CD4-positive, alpha-beta memory T cell (primary cell): ENCODE data around the gene MARCHF3. TPM values are rescaled to one million over a fixed set of nuclear protein-coding genes. Genes with fewer than 3 reads are reported as not detected.

Experiments
- CTCF ChIA-PET: fragments of 350-600 bp; sonication (Branson Sonifier 250); formaldehyde crosslinking; loops from one replicate; lab custom pipeline; 2021; ENCODE audit warnings: inconsistent platforms; ENCODE audit not compliant: partially characterized antibody; lab: Charles Lee
- POLR2A ChIA-PET: fragments of 350-600 bp; sonication (Branson Sonifier 250); formaldehyde crosslinking; loops from one replicate; lab custom pipeline; 2021; ENCODE audit not compliant: partially characterized antibody; lab: Charles Lee
- DNase-seq, 5 donors: peaks; one replicate each; pipeline versions ENCODE4 v3.0.0 to v3.0.0-alpha.2; 2020 to 2022; ENCODE audit warnings: mixed read lengths in 1 of 5
- H3K27ac ChIP-seq: one replicate; pipeline ENCODE4 v1.7.0; 2013; ENCODE audit warnings: low read depth, low read length
- H3K27me3 ChIP-seq: 2 replicates; pipeline ENCODE4 v1.7.0; 2013; ENCODE audit warnings: mild to moderate bottlenecking, low read length, moderate library complexity; ENCODE audit not compliant: insufficient read depth
- H3K36me3 ChIP-seq: 2 replicates; pipeline ENCODE4 v1.7.0; 2013; ENCODE audit warnings: mild to moderate bottlenecking, low read length, moderate library complexity; ENCODE audit not compliant: insufficient read depth
- H3K4me1 ChIP-seq: 2 replicates; pipeline ENCODE4 v1.7.0; 2013; ENCODE audit warnings: mild to moderate bottlenecking, low read length, moderate library complexity; ENCODE audit not compliant: insufficient read depth
- H3K4me3 ChIP-seq, 2 donors: one replicate each; pipeline ENCODE4 v1.7.0; 2013; ENCODE audit warnings: low read length in 2 of 2, mild to moderate bottlenecking in 1 of 2
- H3K9me3 ChIP-seq, 2 donors: one replicate each; pipeline ENCODE4 v1.7.0; 2013; ENCODE audit warnings: low read length in 2 of 2, control low read depth in 1 of 2; ENCODE audit not compliant: control insufficient read depth in 1 of 2
- H3K27ac Mint-ChIP-seq, 7 donors: one replicate each; pipeline ENCODE4 v1.8.0; 2020 to 2021; ENCODE audit warnings: mixed read lengths in 7 of 7, mild to moderate bottlenecking in 6 of 7, inconsistent platforms in 3 of 7, moderate library complexity in 3 of 7
- H3K27me3 Mint-ChIP-seq, 2 donors: one replicate each; pipeline ENCODE4 v1.8.0; 2020 to 2021; ENCODE audit warnings: mixed read lengths in 2 of 2
- H3K36me3 Mint-ChIP-seq, 2 donors: one replicate each; pipeline ENCODE4 v1.8.0; 2020 to 2021; ENCODE audit warnings: mixed read lengths in 2 of 2, inconsistent platforms in 1 of 2, mild to moderate bottlenecking in 1 of 2
- H3K4me1 Mint-ChIP-seq, 4 donors: one replicate each; pipeline ENCODE4 v1.8.0; 2020 to 2021; ENCODE audit warnings: mixed read lengths in 4 of 4, mild to moderate bottlenecking in 1 of 4
- H3K4me3 Mint-ChIP-seq, 8 donors: one replicate each; pipeline ENCODE4 v1.8.0; 2020 to 2021; ENCODE audit warnings: mixed read lengths in 8 of 8, mild to moderate bottlenecking in 7 of 8, moderate library complexity in 6 of 8, inconsistent platforms in 3 of 8
- H3K9me3 Mint-ChIP-seq, 8 donors: one replicate each; pipeline ENCODE4 v1.8.0; 2020 to 2021; ENCODE audit warnings: mixed read lengths in 8 of 8, mild to moderate bottlenecking in 5 of 8, inconsistent platforms in 3 of 8, moderate library complexity in 1 of 8
- intact Hi-C: fragments of 100-400 bp; cut with micrococcal nuclease; formaldehyde crosslinking; loops from one replicate; pipeline ENCODE4 v1.15.1; 2023
- polyA plus RNA-seq, 2 donors: library from polyadenylated mRNA; unstranded; fragments of 300-500 nt; fragmentation: Illumina TruSeq; gene quantifications; one replicate each; pipeline ENCODE4 v1.2.3, GENCODE V29; 2021
- total RNA-seq, 2 experiments: library from RNA; stranded (reverse); gene quantifications; one replicate each; pipeline ENCODE4 v1.2.3, GENCODE V29; 2021

The MARCHF3 gene
- total and polyA plus RNA-seq, 4 experiments from 2014 or later = 3.2 to 7.5 (median 4.4) TPM

DNA sequence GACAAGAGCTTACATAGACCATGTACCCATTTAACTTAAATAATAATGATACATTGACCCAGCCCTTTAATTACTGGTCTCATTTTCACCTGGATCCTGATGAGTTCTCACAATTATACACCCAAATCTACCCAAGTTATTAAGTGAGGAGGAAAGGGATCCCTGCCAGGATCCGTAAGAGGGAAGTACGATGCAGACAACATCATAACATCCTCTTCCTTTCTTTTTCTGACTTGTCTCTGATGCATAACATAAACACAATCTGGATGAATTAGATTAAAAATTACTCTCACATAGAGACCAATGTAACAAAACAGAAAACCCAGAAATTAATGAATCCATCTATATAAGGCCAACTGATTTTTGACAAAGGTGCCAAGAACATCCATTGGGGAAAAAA is 17.0 kb downstream of the MARCHF3 start:
- Mint-ChIP-seq H3K4me1 (peaks cover 0 to 2% (median under 1%) of the 10 kb centered on the region in 4 donors), H3K4me3 (peak overlapping the region in 4 of 8 donors; percentile 4 to 50 (median 34)), H3K9me3 (peaks cover 0 to 2% (median 0%) of the 10 kb centered on the region in 8 donors), H3K36me3 (no peaks in the 10 kb centered on the region), H3K27ac (no peak overlapping the region), H3K27me3 (peaks cover 1 to 6% of the 10 kb centered on the region in 2 donors)
- Histone ChIP-seq H3K4me3 (no peak overlapping the region), H3K27me3 (no peaks in the 10 kb centered on the region), H3K9me3 (no peaks in the 10 kb centered on the region), H3K36me3 (no peaks in the 10 kb centered on the region), H3K4me1 (peaks cover 11% of the 10 kb centered on the region), H3K27ac (no peak overlapping the region)
- CTCF ChIA-PET = no interaction called here
- POLR2A ChIA-PET = no interaction called here
- no peak for DNase-seq
- intact Hi-C loops = no loop called here

DNA sequence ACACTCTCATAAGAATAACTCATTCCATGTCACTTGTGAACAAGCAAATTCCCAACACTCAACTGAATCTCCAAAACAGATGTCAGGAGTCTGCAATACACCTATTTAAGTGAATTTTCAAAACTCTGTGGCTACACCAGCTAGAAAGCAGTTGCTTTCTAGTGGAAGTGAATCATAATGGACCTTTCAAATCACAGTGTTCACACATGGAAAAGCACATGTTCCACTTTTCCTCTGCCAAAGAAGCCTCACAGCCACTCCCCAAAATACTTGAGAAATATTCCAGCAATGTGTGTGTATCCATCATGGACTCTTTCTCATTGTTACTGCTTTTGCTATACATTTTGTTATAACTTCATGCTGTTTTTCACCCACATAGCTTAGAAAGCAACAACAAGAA is 17.4 kb downstream of the MARCHF3 start:
- H3K27ac ChIP-seq = no peak overlapping the region
- H3K4me3 ChIP-seq = no peak overlapping the region
- peak overlapping the region in 2 of 8 donors; percentile 33 to 50 for H3K4me3 Mint-ChIP-seq
- peaks cover 0 to 2% (median 0%) of the 10 kb centered on the region in 8 donors for H3K9me3 Mint-ChIP-seq
- intact Hi-C loops = no loop called here
- no peaks in the 10 kb centered on the region for H3K36me3 ChIP-seq
- CTCF ChIA-PET = no interaction called here
- H3K27me3 Mint-ChIP-seq = peaks cover 0 to 6% of the 10 kb centered on the region in 2 donors
- no peak overlapping the region for H3K27ac Mint-ChIP-seq
- no peaks in the 10 kb centered on the region for H3K27me3 ChIP-seq
- no peaks in the 10 kb centered on the region for H3K36me3 Mint-ChIP-seq
- DNase-seq = no peak
- POLR2A ChIA-PET = no interaction called here
- peaks cover 0 to 2% (median under 1%) of the 10 kb centered on the region in 4 donors for H3K4me1 Mint-ChIP-seq
- H3K4me1 ChIP-seq = peaks cover 11% of the 10 kb centered on the region
- no peaks in the 10 kb centered on the region for H3K9me3 ChIP-seq

DNA sequence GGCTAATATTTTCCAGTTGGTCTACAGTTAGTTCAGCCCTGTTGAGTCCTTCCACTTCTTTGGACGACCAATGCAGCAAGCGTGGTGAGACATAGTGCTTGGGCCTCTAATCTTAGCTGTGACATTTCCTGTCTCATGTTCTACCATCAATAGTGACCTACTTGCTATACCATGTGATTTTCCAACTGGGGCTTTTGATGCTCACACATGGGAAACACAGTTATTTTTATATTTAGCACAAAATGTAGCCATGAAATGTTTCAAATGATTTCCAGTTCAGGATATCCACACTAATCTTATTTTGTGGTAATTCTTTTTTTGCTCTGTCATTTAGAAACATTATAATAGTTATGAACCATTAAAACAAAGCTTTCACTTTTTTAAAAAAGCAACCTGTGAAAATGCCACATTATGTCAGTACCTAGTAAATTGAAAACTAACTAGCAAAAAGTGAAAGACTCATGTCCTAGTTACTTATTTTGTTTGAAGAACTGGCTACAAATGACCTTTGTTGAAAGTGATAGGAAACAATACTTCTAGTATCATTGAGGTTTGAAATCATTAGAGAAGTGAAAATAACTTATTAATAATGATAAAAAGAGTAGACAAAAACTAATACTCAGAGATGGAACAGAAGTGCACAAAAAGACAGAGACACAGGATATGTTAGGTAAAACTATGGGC is 18.3 kb downstream of the MARCHF3 start:
- Mint-ChIP-seq H3K27ac (no peak overlapping the region), H3K9me3 (peaks cover 0 to 2% (median 0%) of the 10 kb centered on the region in 8 donors), H3K4me3 (no peak overlapping the region), H3K36me3 (no peaks in the 10 kb centered on the region), H3K4me1 (peaks cover 0 to 2% (median under 1%) of the 10 kb centered on the region in 4 donors), H3K27me3 (peaks cover 0 to 6% of the 10 kb centered on the region in 2 donors)
- ChIA-PET POLR2A (no interaction called here), CTCF (no interaction called here)
- Histone ChIP-seq H3K27me3 (no peaks in the 10 kb centered on the region), H3K9me3 (no peaks in the 10 kb centered on the region), H3K4me3 (no peak overlapping the region), H3K27ac (no peak overlapping the region), H3K36me3 (no peaks in the 10 kb centered on the region), H3K4me1 (peaks cover 11% of the 10 kb centered on the region)
- intact Hi-C loops = no loop called here
- DNase-seq = no peak

DNA sequence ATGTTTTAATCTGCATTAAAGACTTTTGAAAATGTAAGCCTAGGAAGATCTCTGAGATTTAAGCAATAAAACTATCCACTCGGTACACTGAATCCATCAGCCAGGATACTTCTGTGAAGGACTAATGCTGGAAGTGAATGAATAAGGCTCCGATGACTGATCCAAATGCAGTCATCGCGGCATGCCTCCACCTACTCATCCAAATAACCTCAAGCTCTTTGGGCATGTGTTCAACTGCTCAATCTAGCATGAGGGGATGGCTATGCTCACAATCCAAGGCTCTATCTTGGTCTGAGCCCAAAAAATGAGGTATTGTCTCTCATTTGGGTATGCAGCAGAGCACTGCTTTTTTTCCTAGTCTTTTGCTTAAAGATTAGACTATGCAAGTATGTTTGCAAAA is 19.2 kb downstream of the MARCHF3 start:
- Histone ChIP-seq H3K36me3 (no peaks in the 10 kb centered on the region), H3K9me3 (no peaks in the 10 kb centered on the region), H3K4me1 (peaks cover 11% of the 10 kb centered on the region), H3K4me3 (no peak overlapping the region), H3K27ac (no peak overlapping the region), H3K27me3 (no peaks in the 10 kb centered on the region)
- DNase-seq = no peak
- Mint-ChIP-seq H3K27me3 (peaks cover 0 to 6% of the 10 kb centered on the region in 2 donors), H3K27ac (no peak overlapping the region), H3K36me3 (no peaks in the 10 kb centered on the region), H3K4me1 (peaks cover 0 to 2% (median under 1%) of the 10 kb centered on the region in 4 donors), H3K9me3 (peaks cover 0 to 2% (median 0%) of the 10 kb centered on the region in 8 donors), H3K4me3 (no peak overlapping the region)
- POLR2A ChIA-PET = no interaction called here
- CTCF ChIA-PET = no interaction called here
- intact Hi-C loops = no loop called here

DNA sequence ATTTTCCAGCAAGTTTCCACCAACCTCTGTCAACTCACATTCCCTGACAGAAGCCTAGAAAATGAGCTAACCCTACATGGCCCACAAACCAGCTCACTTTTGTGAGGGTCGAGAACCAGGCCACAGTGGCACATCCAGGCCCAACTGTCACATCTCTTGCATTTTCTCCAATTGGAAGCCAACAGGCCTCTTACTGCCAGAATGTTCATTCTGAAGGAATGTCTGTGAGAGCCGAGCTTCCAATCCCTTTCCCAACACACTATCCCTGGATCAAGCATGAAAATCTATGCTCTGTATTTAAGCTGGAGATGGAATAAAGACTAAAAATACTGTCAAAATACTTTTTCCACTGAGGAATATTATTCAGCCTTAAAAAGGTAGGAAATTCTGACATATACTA is 20.0 kb downstream of the MARCHF3 start:
- no peak overlapping the region for H3K4me3 ChIP-seq
- H3K27me3 ChIP-seq = no peaks in the 10 kb centered on the region
- no peak overlapping the region for H3K27ac ChIP-seq
- H3K9me3 ChIP-seq = no peaks in the 10 kb centered on the region
- peaks cover 11% of the 10 kb centered on the region for H3K4me1 ChIP-seq
- Mint-ChIP-seq H3K9me3 (peaks cover 0 to 2% (median 0%) of the 10 kb centered on the region in 8 donors), H3K27me3 (peaks cover 0 to 6% of the 10 kb centered on the region in 2 donors), H3K36me3 (no peaks in the 10 kb centered on the region), H3K27ac (no peak overlapping the region), H3K4me3 (no peak overlapping the region), H3K4me1 (peaks cover 0 to 2% (median under 1%) of the 10 kb centered on the region in 4 donors)
- intact Hi-C loops = no loop called here
- ChIA-PET CTCF (no interaction called here), POLR2A (interaction anchor here (0.6 kb wide), 1 partner anchor 14 kb away, joined by 3 read pairs; no protein-coding TSS in a partner anchor)
- no peak for DNase-seq
- no peaks in the 10 kb centered on the region for H3K36me3 ChIP-seq

DNA sequence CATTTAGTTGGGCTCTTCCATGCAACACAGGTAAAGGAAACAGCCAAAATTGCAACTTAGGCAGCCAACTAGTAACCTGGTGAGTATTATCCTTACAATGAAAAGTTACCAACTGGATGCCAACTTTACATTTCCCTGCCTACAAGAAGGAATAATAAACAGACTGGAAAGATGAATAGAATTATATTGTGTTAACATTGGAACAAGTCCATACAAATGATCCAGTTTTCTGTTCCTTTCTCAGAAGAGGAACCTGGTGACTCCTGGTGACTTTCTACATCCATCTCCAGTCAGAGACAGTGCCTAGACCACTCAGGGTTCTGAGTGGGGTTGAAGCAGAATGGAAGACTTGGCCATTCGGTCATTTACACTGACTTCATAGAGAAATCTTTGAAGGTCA is 20.6 kb downstream of the MARCHF3 start:
- Histone ChIP-seq H3K9me3 (no peaks in the 10 kb centered on the region), H3K4me1 (peaks cover 11% of the 10 kb centered on the region), H3K36me3 (no peaks in the 10 kb centered on the region), H3K4me3 (no peak overlapping the region), H3K27ac (no peak overlapping the region), H3K27me3 (no peaks in the 10 kb centered on the region)
- H3K4me1 Mint-ChIP-seq = peaks cover 0 to 2% (median under 1%) of the 10 kb centered on the region in 4 donors
- POLR2A ChIA-PET = no interaction called here
- no peaks in the 10 kb centered on the region for H3K9me3 Mint-ChIP-seq
- H3K36me3 Mint-ChIP-seq = no peaks in the 10 kb centered on the region
- no peak overlapping the region for H3K27ac Mint-ChIP-seq
- CTCF ChIA-PET = no interaction called here
- intact Hi-C loops = no loop called here
- peaks cover 0 to 3% of the 10 kb centered on the region in 2 donors for H3K27me3 Mint-ChIP-seq
- DNase-seq = no peak
- no peak overlapping the region for H3K4me3 Mint-ChIP-seq

DNA sequence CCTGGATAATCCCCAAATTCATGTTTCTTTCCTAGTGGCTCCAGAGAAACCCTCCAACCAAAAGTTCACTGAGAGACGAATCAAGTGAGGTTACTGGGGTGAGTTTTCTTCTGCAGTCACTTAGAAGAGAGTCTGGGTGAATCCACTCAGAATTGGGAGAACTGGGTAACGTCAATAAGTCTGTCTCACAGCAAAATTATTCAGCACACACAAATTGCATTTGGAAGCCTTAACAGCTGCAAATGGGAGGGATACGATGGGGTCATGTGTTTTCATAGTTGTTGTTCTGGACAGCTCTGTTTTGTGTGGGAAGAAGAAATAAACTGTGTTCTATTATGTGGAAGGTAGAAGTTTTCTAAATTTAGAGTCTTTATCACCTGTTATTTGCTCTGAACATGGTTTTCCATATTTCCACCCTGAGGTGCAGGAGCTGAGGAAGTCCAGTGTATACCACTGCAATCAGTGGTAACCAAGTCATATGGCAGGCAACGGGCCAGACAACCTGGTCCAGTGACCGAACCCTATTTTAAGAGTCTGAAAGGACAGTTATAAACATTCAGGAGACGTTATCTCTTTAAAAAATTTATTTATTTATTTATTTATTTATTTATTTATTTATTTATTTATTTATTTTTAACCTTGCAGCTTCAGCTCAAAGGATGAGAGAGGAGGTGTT is 21.9 kb downstream of the MARCHF3 start:
- Mint-ChIP-seq H3K4me1 (peaks cover 0 to 2% (median 0%) of the 10 kb centered on the region in 4 donors), H3K9me3 (no peaks in the 10 kb centered on the region), H3K27me3 (no peaks in the 10 kb centered on the region), H3K36me3 (no peaks in the 10 kb centered on the region), H3K4me3 (no peak overlapping the region), H3K27ac (no peak overlapping the region)
- H3K4me3 ChIP-seq = no peak overlapping the region
- H3K9me3 ChIP-seq = no peaks in the 10 kb centered on the region
- ChIA-PET POLR2A (no interaction called here), CTCF (interaction anchor here (1.0 kb wide), 1 partner anchor 21 kb away, joined by 3 read pairs; no protein-coding TSS in a partner anchor)
- intact Hi-C loops = no loop called here
- H3K27ac ChIP-seq = no peak overlapping the region
- no peaks in the 10 kb centered on the region for H3K27me3 ChIP-seq
- H3K36me3 ChIP-seq = no peaks in the 10 kb centered on the region
- peaks cover 11% of the 10 kb centered on the region for H3K4me1 ChIP-seq
- DNase-seq = no peak
